ENCODE measurements around the gene ABL1. TPM values are rescaled to one million over a fixed set of nuclear protein-coding genes. Genes with fewer than 3 reads are reported as not detected.
A peak's percentile ranks its signal among the peaks of the same experiment; 100 is the strongest.

The ABL1 gene
- polyA plus RNA-seq, 1 experiment, result 30.4 TPM

- TF ChIP-seq, protein P1, sequence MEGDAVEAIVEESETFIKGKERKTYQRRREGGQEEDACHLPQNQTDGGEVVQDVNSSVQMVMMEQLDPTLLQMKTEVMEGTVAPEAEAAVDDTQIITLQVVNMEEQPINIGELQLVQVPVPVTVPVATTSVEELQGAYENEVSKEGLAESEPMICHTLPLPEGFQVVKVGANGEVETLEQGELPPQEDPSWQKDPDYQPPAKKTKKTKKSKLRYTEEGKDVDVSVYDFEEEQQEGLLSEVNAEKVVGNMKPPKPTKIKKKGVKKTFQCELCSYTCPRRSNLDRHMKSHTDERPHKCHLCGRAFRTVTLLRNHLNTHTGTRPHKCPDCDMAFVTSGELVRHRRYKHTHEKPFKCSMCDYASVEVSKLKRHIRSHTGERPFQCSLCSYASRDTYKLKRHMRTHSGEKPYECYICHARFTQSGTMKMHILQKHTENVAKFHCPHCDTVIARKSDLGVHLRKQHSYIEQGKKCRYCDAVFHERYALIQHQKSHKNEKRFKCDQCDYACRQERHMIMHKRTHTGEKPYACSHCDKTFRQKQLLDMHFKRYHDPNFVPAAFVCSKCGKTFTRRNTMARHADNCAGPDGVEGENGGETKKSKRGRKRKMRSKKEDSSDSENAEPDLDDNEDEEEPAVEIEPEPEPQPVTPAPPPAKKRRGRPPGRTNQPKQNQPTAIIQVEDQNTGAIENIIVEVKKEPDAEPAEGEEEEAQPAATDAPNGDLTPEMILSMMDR (IDR thresholded peaks at IDR 0.05; ENCODE audit: insufficient read depth, low read depth, low read length), result no peak
- ChIA-PET CTCF (no interaction called here), POLR2A (no interaction called here)
- Histone ChIP-seq H3K4me3 (ENCODE audit: low read depth, low read length) (no peak overlapping the region), H3K27me3 (ENCODE audit: control insufficient read depth, insufficient read depth, low read length) (no peaks in the 10 kb centered on the region), H3K36me3 (ENCODE audit: control insufficient read depth, insufficient read depth, low read length) (no peaks in the 10 kb centered on the region)
- DNase-seq (ENCODE audit: low read depth), result no peak
These were observed 1.7 kb upstream of the ABL1 start for GRCh38 chr9:130833031-130833990.

DNA sequence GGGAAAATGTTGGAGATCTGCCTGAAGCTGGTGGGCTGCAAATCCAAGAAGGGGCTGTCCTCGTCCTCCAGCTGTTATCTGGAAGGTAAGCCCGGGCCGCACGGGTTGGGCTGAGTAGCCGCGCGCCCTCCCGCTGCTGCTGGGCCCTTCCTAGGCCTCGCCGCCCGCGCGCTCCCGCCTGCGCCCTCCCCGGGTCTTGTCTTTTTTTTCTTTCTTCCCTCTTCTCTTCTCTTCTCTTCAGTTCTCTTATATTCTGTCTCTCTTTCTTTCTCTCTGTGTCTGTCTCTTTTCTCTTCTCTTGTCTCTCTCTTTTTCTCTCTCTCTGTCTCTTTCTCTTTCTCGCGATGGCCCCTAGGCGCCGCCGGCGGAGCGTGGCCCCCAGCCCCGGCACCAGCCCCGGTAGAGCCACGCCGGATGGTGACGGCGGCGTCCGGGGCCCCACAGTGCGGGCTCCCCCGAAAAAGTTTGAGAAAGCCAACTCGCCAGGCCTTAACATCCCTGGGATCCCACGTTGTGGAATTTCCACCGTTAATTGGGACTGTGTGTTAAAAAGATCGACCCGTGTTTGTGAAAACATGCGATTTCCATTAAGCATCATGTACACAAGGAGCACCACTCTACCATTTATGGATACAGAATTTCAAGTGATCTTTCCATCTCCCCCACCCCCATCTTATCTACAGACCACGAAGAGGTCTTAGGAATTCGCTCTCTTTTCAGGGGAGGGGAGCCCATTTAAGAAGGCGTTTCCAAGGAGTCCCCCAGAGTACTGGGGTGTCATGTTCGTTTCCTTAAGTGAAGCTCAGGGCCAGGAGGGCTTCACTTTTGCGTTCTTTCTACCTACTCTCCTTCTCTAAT is 616 bp downstream of the ABL1 start:
- H3K36me3 ChIP-seq (ENCODE audit: control insufficient read depth, insufficient read depth, low read length), result no peaks in the 10 kb centered on the region
- CTCF ChIA-PET, result interaction anchor here (0.8 to 1.8 kb wide), 7 partner anchors 13 to 134 kb away, joined by 3 to 5 read pairs (median 4); no protein-coding TSS in a partner anchor
- TF ChIP-seq, protein P1 (IDR thresholded peaks at IDR 0.05; ENCODE audit: insufficient read depth, low read depth, low read length), result no peak
- H3K4me3 ChIP-seq (ENCODE audit: low read depth, low read length), result peak overlapping the region; percentile 80
- no peaks in the 10 kb centered on the region for H3K27me3 ChIP-seq (ENCODE audit: control insufficient read depth, insufficient read depth, low read length)
- POLR2A ChIA-PET, result no interaction called here
- DNase-seq (ENCODE audit: low read depth), result no peak

- ChIA-PET CTCF (interaction anchor here (1.1 to 1.5 kb wide), 3 partner anchors 9 to 43 kb away, joined by 3 read pairs; no protein-coding TSS in a partner anchor), POLR2A (interaction anchor here (0.6 kb wide), 2 partner anchors 13 to 86 kb away, joined by 4 read pairs; no protein-coding TSS in a partner anchor)
- Histone ChIP-seq H3K27me3 (ENCODE audit: control insufficient read depth, insufficient read depth, low read length) (no peaks in the 10 kb centered on the region), H3K4me3 (ENCODE audit: low read depth, low read length) (peak overlapping the region; percentile 80), H3K36me3 (ENCODE audit: control insufficient read depth, insufficient read depth, low read length) (no peaks in the 10 kb centered on the region)
- TF ChIP-seq, protein P1 (IDR thresholded peaks at IDR 0.05; ENCODE audit: insufficient read depth, low read depth, low read length), result no peak
- DNase-seq (ENCODE audit: low read depth), result no peak
These were observed 2.0 kb downstream of the ABL1 start for GRCh38 chr9:130837002-130837511.

- ChIA-PET POLR2A (no interaction called here), CTCF (interaction anchor here (1.1 to 1.5 kb wide), 3 partner anchors 9 to 43 kb away, joined by 3 read pairs; no protein-coding TSS in a partner anchor)
- Histone ChIP-seq H3K36me3 (ENCODE audit: control insufficient read depth, insufficient read depth, low read length) (no peaks in the 10 kb centered on the region), H3K27me3 (ENCODE audit: control insufficient read depth, insufficient read depth, low read length) (no peaks in the 10 kb centered on the region), H3K4me3 (ENCODE audit: low read depth, low read length) (peak overlapping the region; percentile 80)
- TF ChIP-seq, protein P1 (IDR thresholded peaks at IDR 0.05; ENCODE audit: insufficient read depth, low read depth, low read length), result no peak
- no peak for DNase-seq (ENCODE audit: low read depth)
These were observed 2.6 kb downstream of the ABL1 start for GRCh38 chr9:130837643-130838042.

Measured in BJ (cell line).